H1 (cell line): ENCODE data around the gene INPP5E. TPM values are rescaled to one million over a fixed set of nuclear protein-coding genes. Genes with fewer than 3 reads are reported as not detected.

Experiments
- CEBPB ChIP-seq: IDR thresholded peaks from 2 replicates; pipeline ENCODE4 v1.6.1; 2012; ENCODE audit warnings: low read depth, low read length
- EP300 ChIP-seq, 2 experiments: IDR thresholded peaks; 1 replicate in 1 of 2; 2 replicates in 1 of 2; pipeline ENCODE4 v1.6.1; 2011 to 2012; ENCODE audit warnings: low read depth in 2 of 2, low read length in 2 of 2, mild to moderate bottlenecking in 2 of 2, borderline replicate concordance in 1 of 2, inconsistent platforms in 1 of 2, moderate library complexity in 1 of 2
- GABPA ChIP-seq: IDR thresholded peaks from 2 replicates; pipeline ENCODE4 v1.6.1; 2011; ENCODE audit warnings: mild to moderate bottlenecking, low read length, moderate library complexity, borderline replicate concordance; ENCODE audit not compliant: insufficient read depth
- HDAC6 ChIP-seq: IDR thresholded peaks from one replicate; pipeline ENCODE4 v1.7.1; 2012; ENCODE audit warnings: low read depth, mild to moderate bottlenecking, inconsistent platforms, low read length, moderate library complexity
- SP2 ChIP-seq: IDR thresholded peaks from 2 replicates; pipeline ENCODE4 v1.6.1; 2012; ENCODE audit warnings: mild to moderate bottlenecking, low read length, inconsistent platforms
- polyA plus RNA-seq, 7 experiments: library from polyadenylated mRNA; depleted of rRNA in 3 of 7; stranded (reverse) in 5 of 7; unstranded in 2 of 7; fragments of >200 nt in 5 of 7; fragments of 200-250 nt in 2 of 7; gene quantifications; 1 replicate in 5 of 7; 2 replicates in 1 of 7; 4 replicates in 1 of 7; pipeline versions ENCODE4 v1.2.1 to v1.2.3, GENCODE V29; 2011 to 2013; ENCODE audit warnings: missing spikeins in 2 of 7, mixed read lengths in 2 of 7
- total RNA-seq: library from RNA; stranded (reverse); fragmentation: NEBNext Ultra II Directional; extraction: Animal tissue kit (Norgen Biotek cat#: 25700); gene quantifications from 2 replicates; pipeline ENCODE4 v1.2.1, GENCODE V29; 2021
- TF ChIP-seq, protein P1 (sequence below): fragments of 300-600 bp; sonication (generic); IDR thresholded peaks from 2 replicates; pipeline ENCODE4 v1.7.1; 2012; ENCODE audit warnings: low read length, moderate library complexity, mild to moderate bottlenecking, inconsistent platforms; ENCODE audit not compliant: insufficient replicate concordance

INPP5E gene
- total and polyA plus RNA-seq, 2 of the 8 experiments (the other 6 are each of a cell fraction or from before 2014, with no cell fraction given) = 8.7 to 11.3 TPM

DNA sequence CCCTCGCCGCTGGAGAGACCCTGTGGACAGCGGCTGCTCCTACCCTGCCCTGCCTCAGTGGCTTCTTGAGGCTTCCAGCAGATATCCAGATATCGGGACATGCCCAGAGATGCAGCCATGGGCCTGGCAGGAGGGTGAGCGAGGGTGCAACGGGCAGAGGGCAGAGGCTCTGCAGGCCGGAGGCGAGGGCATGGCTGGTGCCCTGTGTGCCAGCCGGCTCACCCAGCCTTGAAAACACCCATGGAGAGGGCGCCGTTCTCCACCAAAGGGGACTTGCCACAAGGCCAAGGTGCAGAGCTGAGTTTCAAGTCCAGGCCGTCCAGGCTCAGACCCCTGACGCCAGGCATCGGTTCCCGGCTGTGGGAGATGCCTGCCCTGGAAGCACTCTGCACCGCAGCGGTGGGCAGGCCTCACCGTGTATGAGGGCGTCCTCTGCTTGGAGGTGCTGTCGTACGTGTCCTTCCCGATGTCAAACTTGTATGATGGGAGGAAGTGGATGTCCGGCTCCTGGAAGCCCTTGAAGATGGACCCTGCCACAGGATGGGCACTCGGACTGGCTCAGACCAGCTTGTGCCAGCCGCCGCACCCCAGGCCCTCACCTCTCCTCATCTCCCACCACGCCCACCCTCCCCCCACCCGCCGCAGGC, 8.9 kb downstream of the INPP5E start (continued):
- TF ChIP-seq, protein P1, sequence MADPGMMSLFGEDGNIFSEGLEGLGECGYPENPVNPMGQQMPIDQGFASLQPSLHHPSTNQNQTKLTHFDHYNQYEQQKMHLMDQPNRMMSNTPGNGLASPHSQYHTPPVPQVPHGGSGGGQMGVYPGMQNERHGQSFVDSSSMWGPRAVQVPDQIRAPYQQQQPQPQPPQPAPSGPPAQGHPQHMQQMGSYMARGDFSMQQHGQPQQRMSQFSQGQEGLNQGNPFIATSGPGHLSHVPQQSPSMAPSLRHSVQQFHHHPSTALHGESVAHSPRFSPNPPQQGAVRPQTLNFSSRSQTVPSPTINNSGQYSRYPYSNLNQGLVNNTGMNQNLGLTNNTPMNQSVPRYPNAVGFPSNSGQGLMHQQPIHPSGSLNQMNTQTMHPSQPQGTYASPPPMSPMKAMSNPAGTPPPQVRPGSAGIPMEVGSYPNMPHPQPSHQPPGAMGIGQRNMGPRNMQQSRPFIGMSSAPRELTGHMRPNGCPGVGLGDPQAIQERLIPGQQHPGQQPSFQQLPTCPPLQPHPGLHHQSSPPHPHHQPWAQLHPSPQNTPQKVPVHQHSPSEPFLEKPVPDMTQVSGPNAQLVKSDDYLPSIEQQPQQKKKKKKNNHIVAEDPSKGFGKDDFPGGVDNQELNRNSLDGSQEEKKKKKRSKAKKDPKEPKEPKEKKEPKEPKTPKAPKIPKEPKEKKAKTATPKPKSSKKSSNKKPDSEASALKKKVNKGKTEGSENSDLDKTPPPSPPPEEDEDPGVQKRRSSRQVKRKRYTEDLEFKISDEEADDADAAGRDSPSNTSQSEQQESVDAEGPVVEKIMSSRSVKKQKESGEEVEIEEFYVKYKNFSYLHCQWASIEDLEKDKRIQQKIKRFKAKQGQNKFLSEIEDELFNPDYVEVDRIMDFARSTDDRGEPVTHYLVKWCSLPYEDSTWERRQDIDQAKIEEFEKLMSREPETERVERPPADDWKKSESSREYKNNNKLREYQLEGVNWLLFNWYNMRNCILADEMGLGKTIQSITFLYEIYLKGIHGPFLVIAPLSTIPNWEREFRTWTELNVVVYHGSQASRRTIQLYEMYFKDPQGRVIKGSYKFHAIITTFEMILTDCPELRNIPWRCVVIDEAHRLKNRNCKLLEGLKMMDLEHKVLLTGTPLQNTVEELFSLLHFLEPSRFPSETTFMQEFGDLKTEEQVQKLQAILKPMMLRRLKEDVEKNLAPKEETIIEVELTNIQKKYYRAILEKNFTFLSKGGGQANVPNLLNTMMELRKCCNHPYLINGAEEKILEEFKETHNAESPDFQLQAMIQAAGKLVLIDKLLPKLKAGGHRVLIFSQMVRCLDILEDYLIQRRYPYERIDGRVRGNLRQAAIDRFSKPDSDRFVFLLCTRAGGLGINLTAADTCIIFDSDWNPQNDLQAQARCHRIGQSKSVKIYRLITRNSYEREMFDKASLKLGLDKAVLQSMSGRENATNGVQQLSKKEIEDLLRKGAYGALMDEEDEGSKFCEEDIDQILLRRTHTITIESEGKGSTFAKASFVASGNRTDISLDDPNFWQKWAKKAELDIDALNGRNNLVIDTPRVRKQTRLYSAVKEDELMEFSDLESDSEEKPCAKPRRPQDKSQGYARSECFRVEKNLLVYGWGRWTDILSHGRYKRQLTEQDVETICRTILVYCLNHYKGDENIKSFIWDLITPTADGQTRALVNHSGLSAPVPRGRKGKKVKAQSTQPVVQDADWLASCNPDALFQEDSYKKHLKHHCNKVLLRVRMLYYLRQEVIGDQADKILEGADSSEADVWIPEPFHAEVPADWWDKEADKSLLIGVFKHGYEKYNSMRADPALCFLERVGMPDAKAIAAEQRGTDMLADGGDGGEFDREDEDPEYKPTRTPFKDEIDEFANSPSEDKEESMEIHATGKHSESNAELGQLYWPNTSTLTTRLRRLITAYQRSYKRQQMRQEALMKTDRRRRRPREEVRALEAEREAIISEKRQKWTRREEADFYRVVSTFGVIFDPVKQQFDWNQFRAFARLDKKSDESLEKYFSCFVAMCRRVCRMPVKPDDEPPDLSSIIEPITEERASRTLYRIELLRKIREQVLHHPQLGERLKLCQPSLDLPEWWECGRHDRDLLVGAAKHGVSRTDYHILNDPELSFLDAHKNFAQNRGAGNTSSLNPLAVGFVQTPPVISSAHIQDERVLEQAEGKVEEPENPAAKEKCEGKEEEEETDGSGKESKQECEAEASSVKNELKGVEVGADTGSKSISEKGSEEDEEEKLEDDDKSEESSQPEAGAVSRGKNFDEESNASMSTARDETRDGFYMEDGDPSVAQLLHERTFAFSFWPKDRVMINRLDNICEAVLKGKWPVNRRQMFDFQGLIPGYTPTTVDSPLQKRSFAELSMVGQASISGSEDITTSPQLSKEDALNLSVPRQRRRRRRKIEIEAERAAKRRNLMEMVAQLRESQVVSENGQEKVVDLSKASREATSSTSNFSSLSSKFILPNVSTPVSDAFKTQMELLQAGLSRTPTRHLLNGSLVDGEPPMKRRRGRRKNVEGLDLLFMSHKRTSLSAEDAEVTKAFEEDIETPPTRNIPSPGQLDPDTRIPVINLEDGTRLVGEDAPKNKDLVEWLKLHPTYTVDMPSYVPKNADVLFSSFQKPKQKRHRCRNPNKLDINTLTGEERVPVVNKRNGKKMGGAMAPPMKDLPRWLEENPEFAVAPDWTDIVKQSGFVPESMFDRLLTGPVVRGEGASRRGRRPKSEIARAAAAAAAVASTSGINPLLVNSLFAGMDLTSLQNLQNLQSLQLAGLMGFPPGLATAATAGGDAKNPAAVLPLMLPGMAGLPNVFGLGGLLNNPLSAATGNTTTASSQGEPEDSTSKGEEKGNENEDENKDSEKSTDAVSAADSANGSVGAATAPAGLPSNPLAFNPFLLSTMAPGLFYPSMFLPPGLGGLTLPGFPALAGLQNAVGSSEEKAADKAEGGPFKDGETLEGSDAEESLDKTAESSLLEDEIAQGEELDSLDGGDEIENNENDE = no peak
- TF ChIP-seq SP2 = no peak
- no peak for TF ChIP-seq CEBPB
- TF ChIP-seq HDAC6 = no peak
- no peak for TF ChIP-seq GABPA
- no peak for TF ChIP-seq EP300 (IDR thresholded peaks at IDR 0.05; ENCODE audit: borderline replicate concordance in 1 of 2, low read depth in 2 of 2, low read length in 2 of 2)
- TF ChIP-seq, all 59 proteins: peak for 0
